ENCODE measurements around the gene DDR2. TPM values are rescaled to one million over a fixed set of nuclear protein-coding genes. Genes with fewer than 3 reads are reported as not detected.
A peak's percentile ranks its signal among the peaks of the same experiment; 100 is the strongest.
"Not testable (repeated sequence)": the region's sequence is repeated elsewhere in the genome, so short reads cannot be mapped to it uniquely, and the experiment has no call there.

Gene DDR2
- total RNA-seq (100 to 1,000 TPM in 1 of 5 donors, 10 to 100 TPM in 4; 17.7 to 117 (median 50.8) TPM), polyA plus RNA-seq (10 to 100 TPM in 2 of 3 donors, 1 to 10 TPM in 1; 6.8 to 20.5 (median 18.6) TPM)
- long read RNA-seq, donor 1: 0 reads
- long read RNA-seq, donor 2, partial matches to known transcripts: 0 of 1 reads
- long read RNA-seq, donor 2, other reads (novel, unspliced or antisense): 0 of 1 reads
- long read RNA-seq, donor 3, partial matches to known transcripts: 0 of 1 reads
- long read RNA-seq, donor 3, other reads (novel, unspliced or antisense): 0 of 1 reads
- long read RNA-seq, donor 4: 0 reads
- long read RNA-seq, donor 5, transcript DDR2-201 (18 exons, 3,096 nt): major isoform, 5 of 12 reads
- long read RNA-seq, donor 5, partial matches to known transcripts: 6 of 12 reads
- long read RNA-seq, donor 5, other reads (novel, unspliced or antisense): 0 of 12 reads
- long read RNA-seq, donor 6: 0 reads
- long read RNA-seq, donor 7, partial matches to known transcripts: 0 of 1 reads
- long read RNA-seq, donor 7, other reads (novel, unspliced or antisense): 0 of 1 reads
- long read RNA-seq, donor 8, partial matches to known transcripts: 0 of 1 reads
- long read RNA-seq, donor 8, other reads (novel, unspliced or antisense): 0 of 1 reads
- long read RNA-seq, donor 9, partial matches to known transcripts: 6 of 7 reads
- long read RNA-seq, donor 9, other reads (novel, unspliced or antisense): 0 of 7 reads
- long read RNA-seq, donor 10, partial matches to known transcripts: 0 of 1 reads
- long read RNA-seq, donor 10, other reads (novel, unspliced or antisense): 0 of 1 reads

DNA sequence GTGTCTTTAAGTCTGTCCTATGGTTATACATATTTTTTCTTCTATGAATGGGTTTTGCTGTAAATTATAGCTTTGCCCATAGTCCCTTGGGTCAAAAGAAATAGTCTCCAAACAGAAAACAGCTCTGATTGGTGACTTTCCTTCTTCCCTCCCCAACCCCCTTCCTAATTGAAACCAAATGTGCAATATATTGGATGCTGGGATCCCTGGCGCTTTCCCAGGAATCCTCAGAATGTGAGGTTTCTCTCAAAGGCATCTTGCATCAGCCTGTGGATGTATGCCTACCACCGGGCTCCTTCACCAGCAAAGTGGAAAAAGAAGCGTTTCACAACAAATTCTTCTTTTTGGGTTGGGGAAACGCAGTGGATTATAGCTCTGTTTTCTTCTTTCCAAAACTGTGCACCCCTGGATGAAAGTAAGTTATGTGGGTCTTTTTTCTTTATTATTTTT lies at the start of gene DDR2:
Gene DDR2, plus strand, starts transcription at position 248 of the 450 bp plus-strand sequence. CDS start 86,600 bp downstream, outside the sequence.
- DNase-seq: peak; percentile 46 to 90
- Histone ChIP-seq H3K27me3 (no peaks in the 10 kb centered on the region), H3K36me3 (no peaks in the 10 kb centered on the region), H3K4me3 (peak within 1 kb of the TSS; percentile 39 to 47 (median 41)), H3K27ac (peak within 1 kb of the TSS; percentile 74 to 89 (median 85)), H3K4me1 (peaks cover 0 to 44% (median 24%) of the 10 kb centered on the region in 4 donors), H3K9me3 (no peaks in the 10 kb centered on the region)
- TF ChIP-seq CTCF (IDR thresholded peaks at IDR 0.05): no peak
- peak; percentile 18 to 37 (median 20) for TF ChIP-seq POLR2AphosphoS5 (IDR thresholded peaks at IDR 0.05)
- 52 to 74% (median 65%) methylated on average over 4 of the region's 4 CpGs for WGBS, 5 donors
- intact Hi-C loops (cut with DNase I; ENCODE audit: low total_unique reads): no loop called here

DNA sequence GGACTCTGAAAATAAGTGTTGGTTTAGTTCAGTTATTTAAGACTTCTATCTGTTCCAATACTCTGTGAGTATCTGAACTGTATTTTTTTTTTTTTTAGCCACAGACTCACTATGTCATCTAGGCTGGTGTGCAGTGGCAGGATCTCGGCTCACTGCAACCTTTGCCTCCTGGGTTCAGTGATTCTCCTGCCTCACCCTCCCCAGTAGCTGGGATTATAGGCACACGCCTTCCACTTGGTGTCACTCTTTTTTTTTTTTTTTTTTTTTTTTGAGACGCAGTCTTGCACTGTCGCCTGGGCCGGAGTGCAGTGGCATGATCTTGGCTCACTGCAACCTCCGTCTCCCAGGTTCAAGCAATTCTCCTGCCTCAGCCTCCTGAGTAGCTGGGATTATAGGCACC lies 49.4 kb upstream of the DDR2 start:
- Histone ChIP-seq H3K4me1 (peaks cover 0 to 16% (median 9%) of the 10 kb centered on the region in 4 donors), H3K36me3 (peaks cover 23 to 91% (median 82%) of the 10 kb centered on the region in 4 donors)
- WGBS, 5 donors: 79 to 98% (median 85%) methylated on average over 6 of the region's 6 CpGs
- H3K27ac ChIP-seq; DNase-seq; intact Hi-C loops (cut with DNase I; ENCODE audit: low total_unique reads); H3K4me3 ChIP-seq; H3K9me3 ChIP-seq; H3K27me3 ChIP-seq: not testable (repeated sequence)

- H3K4me3 ChIP-seq; H3K9me3 ChIP-seq; intact Hi-C loops (cut with DNase I; ENCODE audit: low total_unique reads); H3K27me3 ChIP-seq; H3K27ac ChIP-seq: not testable (repeated sequence)
- Histone ChIP-seq H3K36me3 (peaks cover 22 to 90% (median 81%) of the 10 kb centered on the region in 4 donors), H3K4me1 (peaks cover 0 to 14% (median 5%) of the 10 kb centered on the region in 4 donors)
- peak in 1 of 2 donors; percentile 53 for DNase-seq
- 54 to 85% (median 70%) methylated on average over 4 of the region's 4 CpGs for WGBS, 5 donors
Observed at GRCh38 chr1:162585101-162585500, 47.2 kb upstream of the DDR2 start.

DNA sequence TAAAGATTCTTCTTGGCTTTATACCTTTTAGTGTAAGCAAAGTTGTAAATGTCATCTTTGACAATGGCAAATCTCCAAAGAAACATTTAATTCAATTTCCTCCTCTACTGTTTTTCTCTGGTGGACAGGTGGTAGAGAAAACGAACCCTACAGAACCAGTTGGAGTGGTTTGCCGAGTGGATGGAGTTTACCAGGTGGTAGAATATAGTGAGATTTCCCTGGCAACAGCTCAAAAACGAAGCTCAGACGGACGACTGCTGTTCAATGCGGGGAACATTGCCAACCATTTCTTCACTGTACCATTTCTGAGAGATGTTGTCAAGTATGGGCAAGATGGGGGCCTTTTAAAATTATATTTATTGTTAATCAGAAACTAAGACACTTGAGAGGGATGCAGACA lies 44.9 kb upstream of the DDR2 start:
- no peak overlapping the region for H3K4me3 ChIP-seq
- no peaks in the 10 kb centered on the region for H3K27me3 ChIP-seq
- no peak overlapping the region for H3K27ac ChIP-seq
- H3K36me3 ChIP-seq: peaks cover 30 to 91% (median 82%) of the 10 kb centered on the region in 4 donors
- intact Hi-C loops (cut with DNase I; ENCODE audit: low total_unique reads): no loop called here
- TF ChIP-seq CTCF (IDR thresholded peaks at IDR 0.05): no peak
- no peak for TF ChIP-seq EP300 (IDR thresholded peaks at IDR 0.05)
- TF ChIP-seq POLR2A (IDR thresholded peaks at IDR 0.05): no peak
- TF ChIP-seq POLR2AphosphoS5 (IDR thresholded peaks at IDR 0.05): peak in 1 of 3 donors; percentile 19
- H3K9me3 ChIP-seq: no peaks in the 10 kb centered on the region
- DNase-seq: peak; percentile 49 to 64
- H3K4me1 ChIP-seq: peaks cover 0 to 10% (median 3%) of the 10 kb centered on the region in 4 donors
- 25 to 41% (median 33%) methylated on average over 6 of the region's 6 CpGs for WGBS, 5 donors

DNA sequence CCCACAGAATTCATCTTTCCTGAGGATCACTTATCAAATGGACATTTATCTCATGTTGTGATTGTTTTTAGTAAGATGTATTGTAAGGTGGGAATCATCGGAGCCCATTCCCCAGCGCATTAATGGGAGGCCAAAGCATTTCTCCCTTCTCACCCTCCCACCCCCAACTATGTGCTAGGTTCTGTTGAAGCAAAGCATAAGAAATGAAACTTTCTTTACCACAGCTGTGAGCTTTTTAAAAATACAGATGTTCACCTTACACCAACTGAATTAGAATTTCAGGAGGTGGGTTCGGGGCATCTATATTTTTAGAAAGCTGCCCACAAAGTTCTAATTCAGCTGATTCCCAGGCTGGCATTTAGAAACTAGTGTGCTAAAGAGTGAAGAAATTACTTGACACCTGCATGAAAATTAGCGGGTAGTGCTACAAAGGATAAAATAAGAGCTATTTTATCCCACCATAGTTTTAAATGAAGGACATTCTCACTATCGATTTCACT lies 44.5 kb upstream of the DDR2 start:
- 93 to 98% (median 95%) methylated on average over 5 of the region's 5 CpGs for WGBS, 5 donors
- H3K36me3 ChIP-seq: peaks cover 30 to 94% (median 83%) of the 10 kb centered on the region in 4 donors
- TF ChIP-seq CTCF (IDR thresholded peaks at IDR 0.05) (no peak), EP300 (IDR thresholded peaks at IDR 0.05) (no peak), POLR2AphosphoS5 (IDR thresholded peaks at IDR 0.05) (no peak), POLR2A (IDR thresholded peaks at IDR 0.05) (no peak)
- H3K4me3 ChIP-seq: no peak overlapping the region
- DNase-seq: no peak
- H3K27ac ChIP-seq: no peak overlapping the region
- H3K9me3 ChIP-seq: no peaks in the 10 kb centered on the region
- H3K27me3 ChIP-seq: no peaks in the 10 kb centered on the region
- peaks cover 0 to 10% (median 3%) of the 10 kb centered on the region in 4 donors for H3K4me1 ChIP-seq
- intact Hi-C loops (cut with DNase I; ENCODE audit: low total_unique reads): no loop called here
